CD4-positive, alpha-beta T cell (primary cell): Measurements from ENCODE around the gene GDE1. TPM values are rescaled to one million over a fixed set of nuclear protein-coding genes. Genes with fewer than 3 reads are reported as not detected.

Experiments used
- ATAC-seq: fragments of 200-7000 bp; cut with Tn5 transposase; one replicate; pipeline ENCODE4 v1.10.0; 2022; ENCODE audit warnings: mild to moderate bottlenecking; ENCODE audit not compliant: poor library complexity
- CTCF ChIA-PET: fragments of 350-600 bp; sonication (Branson Sonifier 250); formaldehyde crosslinking; loops from one replicate; lab custom pipeline; 2021; ENCODE audit warnings: antibody characterized with exemption, inconsistent platforms; lab: Charles Lee
- POLR2A ChIA-PET: fragments of 350-600 bp; sonication (Branson Sonifier 250); formaldehyde crosslinking; loops from one replicate; lab custom pipeline; 2021; ENCODE audit warnings: antibody characterized with exemption, inconsistent platforms; lab: Charles Lee
- DNase-seq, 14 experiments: peaks; one replicate each; pipeline ENCODE4 v3.0.0-alpha.2; 2013 to 2020; ENCODE audit warnings: mixed read lengths in 2 of 14
- H3K27ac ChIP-seq, 2 donors: one replicate each; pipeline versions ENCODE4 v1.5.1 to v1.7.0; 2013; ENCODE audit warnings: low read length in 2 of 2, low read depth in 1 of 2, mild to moderate bottlenecking in 1 of 2
- H3K27me3 ChIP-seq, 2 experiments: 1 replicate in 1 of 2; 2 replicates in 1 of 2; pipeline versions ENCODE4 v1.6.1 to v1.7.0; 2013; ENCODE audit warnings: low read length in 2 of 2, control low read depth in 1 of 2, mild to moderate bottlenecking in 1 of 2, moderate library complexity in 1 of 2; ENCODE audit not compliant: insufficient read depth in 2 of 2, control insufficient read depth in 1 of 2
- H3K36me3 ChIP-seq: one replicate; pipeline ENCODE4 v1.6.1; 2013; ENCODE audit warnings: low read length, control low read depth; ENCODE audit not compliant: insufficient read depth
- H3K4me1 ChIP-seq: one replicate; pipeline ENCODE4 v1.6.1; 2013; ENCODE audit warnings: low read length, control low read depth; ENCODE audit not compliant: insufficient read depth
- H3K4me3 ChIP-seq: one replicate; pipeline ENCODE4 v1.5.1; 2013; ENCODE audit warnings: mild to moderate bottlenecking, low read length, moderate library complexity
- H3K9me3 ChIP-seq, 2 experiments: 1 replicate in 1 of 2; 2 replicates in 1 of 2; pipeline versions ENCODE4 v1.6.1 to v1.7.0; 2013; ENCODE audit warnings: low read length in 2 of 2, mild to moderate bottlenecking in 2 of 2, control low read depth in 1 of 2, moderate library complexity in 1 of 2; ENCODE audit not compliant: control insufficient read depth in 1 of 2, insufficient read depth in 1 of 2
- H3K27ac Mint-ChIP-seq: one replicate; pipeline ENCODE4 v1.8.0; 2020; ENCODE audit warnings: mixed read lengths
- H3K27me3 Mint-ChIP-seq: one replicate; pipeline ENCODE4 v1.8.0; 2021; ENCODE audit warnings: mixed read lengths
- H3K36me3 Mint-ChIP-seq: one replicate; pipeline ENCODE4 v1.8.0; 2021; ENCODE audit warnings: low read depth, mixed read lengths
- H3K4me1 Mint-ChIP-seq: one replicate; pipeline ENCODE4 v1.8.0; 2021; ENCODE audit warnings: low read depth, mixed read lengths
- H3K4me3 Mint-ChIP-seq: one replicate; pipeline ENCODE4 v1.8.0; 2020; ENCODE audit warnings: mild to moderate bottlenecking, mixed read lengths
- H3K9me3 Mint-ChIP-seq: one replicate; pipeline ENCODE4 v1.8.0; 2020; ENCODE audit warnings: mixed read lengths
- CTCF ChIP-seq: fragments of 200-600 bp; IDR thresholded peaks from one replicate; pipeline ENCODE4 v1.8.0; 2022; ENCODE audit warnings: antibody characterized with exemption, mild to moderate bottlenecking
- intact Hi-C, 2 experiments: fragments of 100-400 bp; cut with DNase I in 1 of 2; cut with micrococcal nuclease in 1 of 2; formaldehyde crosslinking; loops; one replicate each; pipeline versions ENCODE4 v1.15.1 to v1.9.0; 2023 to 2025; cut with DNase I, micrococcal nuclease
- total RNA-seq, 174 experiments: library from RNA in 2 of 174; stranded (reverse) in 2 of 174; gene quantifications; one replicate each; pipeline ENCODE4 v1.2.3 and lab custom pipeline; 2021 to 2026

The GDE1 gene
- total RNA-seq, 2 experiments from 2014 or later, result 22.0 to 22.2 TPM

GRCh38 chr16:19488213-19488640 is 33.7 kb downstream of the GDE1 start:
- Histone ChIP-seq H3K9me3 (no peaks in the 10 kb centered on the region), H3K27me3 (no peaks in the 10 kb centered on the region), H3K4me1 (no peaks in the 10 kb centered on the region), H3K27ac (no peak overlapping the region), H3K36me3 (no peaks in the 10 kb centered on the region), H3K4me3 (no peak overlapping the region)
- Mint-ChIP-seq H3K9me3 (no peaks in the 10 kb centered on the region), H3K4me3 (no peak overlapping the region), H3K27me3 (no peaks in the 10 kb centered on the region), H3K4me1 (no peaks in the 10 kb centered on the region), H3K36me3 (no peaks in the 10 kb centered on the region), H3K27ac (no peak overlapping the region)
- ATAC-seq (no peak), DNase-seq (no peak)
- ChIA-PET CTCF (no interaction called here), POLR2A (no interaction called here)
- no peak for TF ChIP-seq CTCF
- intact Hi-C loops, result no loop called here

- no peaks in the 10 kb centered on the region for H3K9me3 Mint-ChIP-seq
- Histone ChIP-seq H3K27ac (no peak overlapping the region), H3K9me3 (no peaks in the 10 kb centered on the region), H3K27me3 (no peaks in the 10 kb centered on the region), H3K4me1 (no peaks in the 10 kb centered on the region), H3K4me3 (no peak overlapping the region), H3K36me3 (no peaks in the 10 kb centered on the region)
- H3K27ac Mint-ChIP-seq, result no peak overlapping the region
- ATAC-seq (no peak), DNase-seq (no peak)
- H3K4me1 Mint-ChIP-seq, result no peaks in the 10 kb centered on the region
- ChIA-PET CTCF (no interaction called here), POLR2A (no interaction called here)
- no peak overlapping the region for H3K4me3 Mint-ChIP-seq
- no peaks in the 10 kb centered on the region for H3K36me3 Mint-ChIP-seq
- intact Hi-C loops, result no loop called here
- H3K27me3 Mint-ChIP-seq, result no peaks in the 10 kb centered on the region
- TF ChIP-seq CTCF, result no peak
Measured at GRCh38 chr16:19486750-19487325, 35.1 kb downstream of the GDE1 start.

- no peak overlapping the region for H3K4me3 Mint-ChIP-seq
- DNase-seq (no peak), ATAC-seq (no peak)
- H3K27ac ChIP-seq, result no peak overlapping the region
- POLR2A ChIA-PET, result no interaction called here
- CTCF ChIA-PET, result no interaction called here
- H3K9me3 Mint-ChIP-seq, result no peaks in the 10 kb centered on the region
- no peaks in the 10 kb centered on the region for H3K4me1 ChIP-seq
- no peaks in the 10 kb centered on the region for H3K27me3 Mint-ChIP-seq
- no peaks in the 10 kb centered on the region for H3K4me1 Mint-ChIP-seq
- no peaks in the 10 kb centered on the region for H3K9me3 ChIP-seq
- no peak overlapping the region for H3K27ac Mint-ChIP-seq
- TF ChIP-seq CTCF, result no peak
- H3K36me3 ChIP-seq, result no peaks in the 10 kb centered on the region
- H3K36me3 Mint-ChIP-seq, result no peaks in the 10 kb centered on the region
- no peaks in the 10 kb centered on the region for H3K27me3 ChIP-seq
- no peak overlapping the region for H3K4me3 ChIP-seq
- intact Hi-C loops, result no loop called here
Measured at GRCh38 chr16:19486051-19486450, 35.8 kb downstream of the GDE1 start.
